ENCODE measurements around the gene SHMT2. TPM values are rescaled to one million over a fixed set of nuclear protein-coding genes. Genes with fewer than 3 reads are reported as not detected.

SHMT2 gene
- polyA plus RNA-seq, 5 donors = 64.9 to 89.4 (median 73.2) TPM

GRCh38 chr12:57195611-57196371, 33.7 kb upstream of the SHMT2 start:
- no peak for DNase-seq

- no peak for DNase-seq
Observed at GRCh38 chr12:57196439-57196838, 33.1 kb upstream of the SHMT2 start.

GRCh38 chr12:57196956-57197355, 32.6 kb upstream of the SHMT2 start:
- DNase-seq = no peak

DNA sequence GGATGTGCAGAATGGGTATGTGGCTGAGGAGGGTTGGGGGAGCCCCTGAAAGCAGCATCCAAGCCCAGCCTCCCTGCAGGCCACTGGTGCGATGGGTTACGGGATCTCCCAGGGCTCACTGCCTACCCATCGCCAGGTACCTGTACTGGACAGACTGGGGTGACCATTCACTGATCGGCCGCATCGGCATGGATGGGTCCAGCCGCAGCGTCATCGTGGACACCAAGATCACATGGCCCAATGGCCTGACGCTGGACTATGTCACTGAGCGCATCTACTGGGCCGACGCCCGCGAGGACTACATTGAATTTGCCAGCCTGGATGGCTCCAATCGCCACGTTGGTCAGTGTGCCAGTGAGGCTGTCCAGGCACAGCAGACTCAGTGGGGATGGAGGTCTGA, 31.2 kb upstream of the SHMT2 start:
- no peak for DNase-seq

GRCh38 chr12:57199191-57199590, 30.3 kb upstream of the SHMT2 start:
- DNase-seq = no peak

DNA sequence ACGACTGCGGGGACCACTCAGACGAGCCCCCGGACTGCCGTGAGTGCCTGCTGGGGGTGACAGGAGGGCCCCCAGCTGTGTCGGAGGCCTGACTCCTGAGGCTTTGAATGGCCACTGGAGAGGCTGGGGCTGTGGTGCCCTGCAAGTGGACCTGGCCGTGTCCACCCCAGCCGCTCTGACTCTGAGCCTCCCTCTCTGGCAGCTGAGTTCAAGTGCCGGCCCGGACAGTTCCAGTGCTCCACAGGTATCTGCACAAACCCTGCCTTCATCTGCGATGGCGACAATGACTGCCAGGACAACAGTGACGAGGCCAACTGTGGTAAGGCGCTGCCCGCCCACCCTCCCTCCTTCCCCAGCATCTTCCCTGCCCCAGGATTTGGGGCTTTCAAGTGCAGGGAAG, 29.0 kb upstream of the SHMT2 start:
- no peak for DNase-seq

- no peak for DNase-seq
Observed at GRCh38 chr12:57201219-57201618, 28.3 kb upstream of the SHMT2 start.

GRCh38 chr12:57201631-57202030, 27.9 kb upstream of the SHMT2 start:
- no peak for DNase-seq

DNA sequence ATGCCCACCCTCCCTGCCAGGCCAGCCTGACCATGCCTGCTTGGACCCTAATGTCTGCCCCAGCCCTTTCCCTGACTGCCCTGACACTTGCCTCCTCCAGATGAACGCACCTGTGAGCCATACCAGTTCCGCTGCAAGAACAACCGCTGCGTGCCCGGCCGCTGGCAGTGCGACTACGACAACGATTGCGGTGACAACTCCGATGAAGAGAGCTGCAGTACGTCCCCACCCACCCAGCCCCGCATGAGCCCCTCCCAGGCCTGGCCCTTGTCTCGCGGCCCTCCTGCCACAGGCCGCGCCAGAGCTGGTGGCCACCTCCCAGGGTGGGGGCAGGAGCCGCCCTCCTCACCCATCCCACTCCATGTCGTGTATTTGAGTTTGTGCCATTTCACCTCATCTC, 27.2 kb upstream of the SHMT2 start:
- no peak for DNase-seq

DNA sequence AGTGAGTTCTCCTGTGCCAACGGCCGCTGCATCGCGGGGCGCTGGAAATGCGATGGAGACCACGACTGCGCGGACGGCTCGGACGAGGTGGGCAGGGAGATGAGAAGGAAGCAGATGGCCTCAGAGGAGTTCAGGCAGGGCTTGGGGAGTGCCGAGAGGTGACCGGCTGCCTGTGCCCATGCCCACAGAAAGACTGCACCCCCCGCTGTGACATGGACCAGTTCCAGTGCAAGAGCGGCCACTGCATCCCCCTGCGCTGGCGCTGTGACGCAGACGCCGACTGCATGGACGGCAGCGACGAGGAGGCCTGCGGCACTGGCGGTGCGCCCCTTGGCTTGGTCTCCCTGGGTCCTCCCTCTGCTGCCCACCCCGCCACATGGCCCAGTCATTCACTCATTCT, 26.3 kb upstream of the SHMT2 start:
- no peak for DNase-seq

DNA sequence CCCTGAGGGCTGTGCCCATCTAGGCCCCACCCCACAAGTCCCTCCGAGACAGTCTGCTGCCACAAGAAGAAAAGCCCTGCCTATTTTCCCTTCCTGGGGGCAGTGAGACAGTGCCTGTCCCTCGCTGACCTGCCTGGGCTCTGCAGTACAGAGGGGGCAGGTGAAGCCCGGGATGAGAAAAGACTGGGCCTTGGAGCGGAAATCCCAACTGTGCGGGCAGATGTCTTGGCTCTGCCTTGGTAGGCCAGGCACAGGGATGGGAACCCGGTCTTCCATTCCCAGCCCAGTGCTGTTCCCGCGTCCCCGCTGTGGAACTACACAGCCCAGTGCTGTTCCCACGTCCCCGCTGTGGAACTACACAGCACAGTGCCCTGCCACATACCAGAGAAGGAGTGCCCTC, 25.7 kb upstream of the SHMT2 start:
- no peak for DNase-seq

DNA sequence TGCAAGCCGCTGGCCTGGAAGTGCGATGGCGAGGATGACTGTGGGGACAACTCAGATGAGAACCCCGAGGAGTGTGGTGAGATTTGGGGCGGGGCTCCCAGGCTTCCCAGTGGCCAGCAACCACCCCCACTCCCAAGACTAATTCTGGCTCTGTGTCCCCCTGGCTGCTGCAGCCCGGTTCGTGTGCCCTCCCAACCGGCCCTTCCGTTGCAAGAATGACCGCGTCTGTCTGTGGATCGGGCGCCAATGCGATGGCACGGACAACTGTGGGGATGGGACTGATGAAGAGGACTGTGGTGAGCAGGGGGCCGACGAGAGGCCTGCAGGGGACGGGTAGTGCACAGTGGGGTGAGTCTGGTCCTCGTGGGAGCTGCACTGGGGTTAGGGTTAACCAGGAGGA, 25.1 kb upstream of the SHMT2 start:
- DNase-seq = no peak

DNA sequence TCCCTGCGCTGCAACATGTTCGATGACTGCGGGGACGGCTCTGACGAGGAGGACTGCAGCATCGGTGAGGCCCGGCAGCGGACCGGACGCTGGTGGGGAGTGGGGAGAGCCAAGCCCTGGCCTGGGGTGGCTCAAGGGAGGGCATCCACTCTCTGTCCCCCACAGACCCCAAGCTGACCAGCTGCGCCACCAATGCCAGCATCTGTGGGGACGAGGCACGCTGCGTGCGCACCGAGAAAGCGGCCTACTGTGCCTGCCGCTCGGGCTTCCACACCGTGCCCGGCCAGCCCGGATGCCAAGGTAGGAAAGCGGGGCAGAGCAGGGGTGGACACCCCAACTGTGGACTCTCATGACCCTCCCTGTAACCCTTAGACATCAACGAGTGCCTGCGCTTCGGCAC, 24.3 kb upstream of the SHMT2 start:
- DNase-seq = no peak

DNA sequence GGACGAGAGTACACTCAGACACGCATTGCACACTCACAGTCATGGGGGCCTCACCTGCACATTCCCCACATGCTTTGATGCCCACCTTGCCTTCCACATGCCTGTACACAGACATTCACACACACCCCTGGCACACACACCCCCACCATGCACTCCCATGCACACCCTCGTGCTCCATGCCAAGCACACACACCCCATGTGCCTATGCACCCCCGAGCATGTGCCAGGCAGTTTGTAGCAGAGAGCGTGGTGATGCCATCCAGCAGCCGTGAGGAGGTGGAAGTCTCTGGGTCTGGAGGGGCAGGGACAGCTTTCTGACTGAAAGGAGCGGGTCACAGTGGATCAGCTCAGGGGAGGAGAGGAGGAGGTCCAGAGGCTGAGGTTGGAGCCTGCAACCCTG, 23.6 kb upstream of the SHMT2 start:
- no peak for DNase-seq

- DNase-seq = no peak
Observed at GRCh38 chr12:57207731-57208630, 21.5 kb upstream of the SHMT2 start.

- DNase-seq = no peak
Observed at GRCh38 chr12:57208631-57209282, 20.8 kb upstream of the SHMT2 start.

DNA sequence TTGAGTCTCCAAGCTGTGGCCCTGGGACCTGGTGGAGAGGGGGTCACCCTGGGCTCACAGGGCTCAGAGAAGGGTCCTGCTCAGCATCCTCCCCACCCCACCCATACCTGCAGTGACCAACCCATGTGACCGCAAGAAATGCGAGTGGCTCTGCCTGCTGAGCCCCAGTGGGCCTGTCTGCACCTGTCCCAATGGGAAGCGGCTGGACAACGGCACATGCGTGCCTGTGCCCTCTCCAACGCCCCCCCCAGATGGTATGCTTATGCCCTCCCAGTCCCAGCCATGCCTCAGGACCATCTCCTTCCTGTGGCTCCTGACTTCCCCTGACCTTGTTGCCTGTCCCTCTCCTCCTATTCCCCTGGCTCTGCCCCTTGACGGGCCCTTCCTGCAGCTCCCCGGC, 19.6 kb upstream of the SHMT2 start:
- no peak for DNase-seq

DNA sequence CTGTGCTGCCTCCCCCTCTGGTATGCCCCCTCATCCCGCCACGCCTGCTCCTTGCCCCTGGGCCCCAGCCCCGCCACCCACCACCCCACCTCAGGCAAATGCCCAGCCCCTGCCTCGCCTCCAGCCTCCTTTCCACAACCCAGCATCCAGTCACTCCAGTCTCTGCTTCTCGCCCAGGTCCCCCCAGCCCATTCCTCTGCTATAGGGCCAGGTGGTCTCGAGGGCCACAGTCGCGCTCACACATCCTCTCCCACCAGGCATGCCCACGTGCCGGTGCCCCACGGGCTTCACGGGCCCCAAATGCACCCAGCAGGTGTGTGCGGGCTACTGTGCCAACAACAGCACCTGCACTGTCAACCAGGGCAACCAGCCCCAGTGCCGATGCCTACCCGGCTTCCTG, 19.1 kb upstream of the SHMT2 start:
- DNase-seq = no peak

DNA sequence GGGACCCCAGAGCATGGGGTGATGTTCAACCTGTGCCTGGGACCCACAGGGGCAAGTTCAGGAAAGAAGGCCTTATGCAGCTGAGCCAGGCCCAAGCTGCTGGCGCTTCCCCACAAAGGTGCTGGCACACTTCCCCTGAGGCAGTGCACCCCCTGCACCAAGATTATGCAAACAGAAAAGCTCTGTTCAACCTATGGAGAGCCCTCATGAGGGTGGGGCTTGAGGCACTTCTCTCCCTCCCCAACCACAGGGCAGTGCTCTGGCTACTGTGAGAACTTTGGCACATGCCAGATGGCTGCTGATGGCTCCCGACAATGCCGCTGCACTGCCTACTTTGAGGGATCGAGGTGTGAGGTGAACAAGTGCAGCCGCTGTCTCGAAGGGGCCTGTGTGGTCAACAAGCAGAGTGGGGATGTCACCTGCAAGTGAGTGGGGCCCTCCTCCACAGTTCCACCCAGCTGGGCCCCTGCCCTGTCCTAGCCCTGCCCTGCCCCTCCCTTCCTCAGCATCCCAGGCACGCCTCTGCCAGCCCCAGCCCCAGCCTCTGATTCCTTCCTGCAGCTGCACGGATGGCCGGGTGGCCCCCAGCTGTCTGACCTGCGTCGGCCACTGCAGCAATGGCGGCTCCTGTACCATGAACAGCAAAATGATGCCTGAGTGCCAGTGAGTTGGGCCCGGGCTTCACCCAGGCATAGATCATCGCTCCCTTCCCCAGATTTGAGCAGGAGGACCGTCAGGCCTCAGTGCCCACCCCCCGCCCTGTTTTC, 18.4 kb upstream of the SHMT2 start:
- no peak for DNase-seq

GRCh38 chr12:57211791-57212700, 17.5 kb upstream of the SHMT2 start:
- DNase-seq = no peak

DNA sequence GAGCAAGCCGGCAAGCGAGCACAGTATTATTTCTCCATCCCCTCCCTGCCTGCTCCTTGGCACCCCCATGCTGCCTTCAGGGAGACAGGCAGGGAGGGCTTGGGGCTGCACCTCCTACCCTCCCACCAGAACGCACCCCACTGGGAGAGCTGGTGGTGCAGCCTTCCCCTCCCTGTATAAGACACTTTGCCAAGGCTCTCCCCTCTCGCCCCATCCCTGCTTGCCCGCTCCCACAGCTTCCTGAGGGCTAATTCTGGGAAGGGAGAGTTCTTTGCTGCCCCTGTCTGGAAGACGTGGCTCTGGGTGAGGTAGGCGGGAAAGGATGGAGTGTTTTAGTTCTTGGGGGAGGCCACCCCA, 16.8 kb upstream of the SHMT2 start:
- no peak for DNase-seq

Data from right lung (tissue), 5 donors.